MCF 10A (cell line): ENCODE results near the gene UBE3C. TPM values are rescaled to one million over a fixed set of nuclear protein-coding genes. Genes with fewer than 3 reads are reported as not detected.

ENCODE experiments used
- BruUV-seq: library from RNA; stranded (reverse); fragments of 400-500 nt; replicated peaks from 2 replicates; lab custom pipeline; 2021; lab: Mats Ljungman, UMichigan
- CTCF ChIA-PET: fragments of 300-600 bp; sonication (Branson Sonifier 250); formaldehyde crosslinking; extraction: SDS; loops from one replicate; lab custom pipeline; 2021; ENCODE audit warnings: antibody characterized with exemption, inconsistent platforms; lab: Yijun Ruan, JAX
- POLR2A ChIA-PET: fragments of 300-600, 350-650 bp; sonication (Branson Sonifier 250); formaldehyde crosslinking; extraction: SDS; loops from one replicate; lab custom pipeline; 2020; ENCODE audit warnings: antibody characterized with exemption, inconsistent platforms; lab: Yijun Ruan, JAX
- DNase-seq: peaks from one replicate; pipeline ENCODE4 v3.0.0-alpha.2; 2018; ENCODE audit not compliant: unreplicated experiment
- H3K27ac Mint-ChIP-seq: one replicate; pipeline ENCODE4 v1.8.0; 2022; ENCODE audit warnings: mild to moderate bottlenecking, low read depth, mixed read lengths; ENCODE audit not compliant: unreplicated experiment
- H3K27me3 Mint-ChIP-seq: one replicate; pipeline ENCODE4 v1.8.0; 2022; ENCODE audit warnings: mixed read lengths; ENCODE audit not compliant: insufficient read depth, unreplicated experiment
- H3K36me3 Mint-ChIP-seq: one replicate; pipeline ENCODE4 v1.8.0; 2022; ENCODE audit warnings: mild to moderate bottlenecking, moderate library complexity, mixed read lengths; ENCODE audit not compliant: insufficient read depth, unreplicated experiment
- H3K4me1 Mint-ChIP-seq: one replicate; pipeline ENCODE4 v1.8.0; 2022; ENCODE audit warnings: mixed read lengths; ENCODE audit not compliant: insufficient read depth, unreplicated experiment
- H3K4me3 Mint-ChIP-seq: one replicate; pipeline ENCODE4 v1.8.0; 2022; ENCODE audit warnings: mild to moderate bottlenecking, moderate library complexity, mixed read lengths; ENCODE audit not compliant: unreplicated experiment
- H3K9me3 Mint-ChIP-seq: one replicate; pipeline ENCODE4 v1.8.0; 2022; ENCODE audit warnings: mixed read lengths; ENCODE audit not compliant: unreplicated experiment
- CTCF ChIP-seq: fragments of 200-600 bp; IDR thresholded peaks from one replicate; pipeline ENCODE4 v1.8.0; 2022; ENCODE audit warnings: antibody characterized with exemption, mild to moderate bottlenecking; ENCODE audit not compliant: unreplicated experiment
- intact Hi-C: fragments of 100-400 bp; cut with micrococcal nuclease; formaldehyde crosslinking; loops from 2 replicates; pipeline ENCODE4 v1.14.1; 2022
- total RNA-seq: library from RNA; stranded (reverse); gene quantifications from 2 replicates; pipeline ENCODE4 v1.2.3, GENCODE V29; 2022

Gene UBE3C
- total RNA-seq, 1 experiment from 2014 or later, result 72.8 TPM

DNA sequence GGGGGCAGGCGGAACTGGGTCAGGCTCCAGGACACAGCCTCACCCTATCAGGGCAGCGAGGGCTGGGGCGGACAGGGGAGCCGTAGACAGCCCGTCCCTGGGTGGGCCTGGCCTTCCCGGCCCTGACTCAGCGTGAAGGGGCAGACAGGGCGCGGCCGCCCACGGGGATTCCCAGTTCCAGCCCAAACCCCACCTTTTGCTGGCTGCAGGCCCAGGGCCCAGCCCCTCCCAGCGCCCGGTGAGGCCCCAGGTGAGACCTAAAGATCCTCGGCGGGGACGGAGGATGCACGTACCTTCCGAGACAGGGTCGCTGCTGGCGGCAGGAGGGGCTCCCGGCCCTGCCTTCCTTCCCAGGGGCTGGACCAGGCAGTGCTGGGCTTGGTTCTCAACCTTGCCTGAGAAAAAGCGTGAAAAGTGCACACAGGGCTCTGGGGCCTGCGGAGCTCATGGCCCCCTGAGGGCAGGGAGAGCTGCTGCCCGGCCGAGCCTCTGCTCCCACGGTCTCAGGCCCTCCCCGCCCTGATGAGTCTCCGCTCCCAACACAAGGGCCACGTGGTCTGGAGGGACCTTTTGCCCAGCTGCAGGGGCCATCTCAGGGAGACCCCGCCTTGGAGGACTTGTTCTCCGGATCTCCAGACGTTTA lies 154.2 kb downstream of the UBE3C start:
- CTCF ChIA-PET, result interaction anchor here (0.6 to 1.8 kb wide), 4 partner anchors 9 to 524 kb away, joined by 4 to 9 read pairs (median 5); no protein-coding TSS in a partner anchor

DNA sequence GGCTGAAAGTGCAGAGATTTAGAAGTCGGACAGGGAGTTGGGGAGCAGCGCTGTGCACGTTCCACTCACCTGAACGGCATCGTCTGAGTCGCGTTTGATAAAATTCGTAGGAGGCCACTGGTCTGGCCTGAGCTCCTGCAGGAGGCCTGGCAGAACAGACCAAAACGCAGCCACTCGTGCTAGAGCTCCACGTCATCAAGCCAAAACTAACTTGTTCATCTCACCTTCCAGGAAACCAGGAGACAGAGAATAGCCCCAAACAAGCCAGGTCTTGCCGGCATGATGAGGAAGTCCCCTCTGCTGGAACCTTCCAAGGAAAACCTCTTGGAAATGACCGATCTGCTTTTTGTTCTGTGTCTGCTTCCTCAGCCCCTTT lies 154.7 kb downstream of the UBE3C start:
- no peak for TF ChIP-seq CTCF
- ChIA-PET POLR2A (interaction anchor here (0.9 to 3.3 kb wide), 6 partner anchors 10 to 52 kb away, joined by 3 to 31 read pairs (median 4); partner anchors contain the start of gene DNAJB6), CTCF (interaction anchor here (0.7 to 1.8 kb wide), 3 partner anchors 19 to 46 kb away, joined by 4 to 9 read pairs (median 5); no protein-coding TSS in a partner anchor)
- H3K36me3 Mint-ChIP-seq, result no peaks in the 10 kb centered on the region
- intact Hi-C loops, result no loop called here
- peak overlapping the region; percentile 84 for H3K27ac Mint-ChIP-seq
- no TSS peak for BruUV-seq
- H3K9me3 Mint-ChIP-seq, result no peaks in the 10 kb centered on the region
- peaks cover 25% of the 10 kb centered on the region for H3K4me1 Mint-ChIP-seq
- no peaks in the 10 kb centered on the region for H3K27me3 Mint-ChIP-seq
- DNase-seq, result peak; percentile 84
- H3K4me3 Mint-ChIP-seq, result no peak overlapping the region

More for the DNA sequence above, 154.2 kb downstream of the UBE3C start:
- Mint-ChIP-seq H3K4me3 (no peak overlapping the region), H3K4me1 (peaks cover 25% of the 10 kb centered on the region), H3K36me3 (no peaks in the 10 kb centered on the region), H3K9me3 (no peaks in the 10 kb centered on the region), H3K27ac (peak overlapping the region; percentile 84), H3K27me3 (no peaks in the 10 kb centered on the region)
- no TSS peak for BruUV-seq
- POLR2A ChIA-PET, result interaction anchor here (0.9 to 3.3 kb wide), 7 partner anchors 9 to 53 kb away, joined by 3 to 31 read pairs (median 5); partner anchors contain the start of gene DNAJB6
- intact Hi-C loops, result no loop called here
- DNase-seq, result peak; percentile 80
- TF ChIP-seq CTCF, result no peak

DNA sequence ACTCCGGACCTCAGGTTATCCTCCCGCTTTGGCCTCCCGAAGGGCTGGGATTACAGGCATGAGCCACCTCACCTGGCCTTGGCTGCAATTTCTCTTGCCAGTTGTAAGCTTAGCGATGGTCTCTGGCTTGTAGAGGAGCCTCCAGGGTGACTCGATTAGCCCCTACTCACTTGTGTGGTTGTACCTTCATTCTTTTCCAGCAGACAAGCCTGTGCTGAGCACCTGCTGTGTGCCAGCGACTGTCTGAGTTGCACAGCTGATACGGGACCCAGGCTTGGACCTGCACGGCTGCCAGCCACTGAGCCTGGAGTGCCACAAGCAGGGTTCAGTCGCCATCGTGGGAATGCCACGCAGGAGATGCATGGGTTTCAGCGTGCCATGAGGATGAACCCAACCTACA lies 156.0 kb downstream of the UBE3C start:
- Mint-ChIP-seq H3K9me3 (no peaks in the 10 kb centered on the region), H3K36me3 (no peaks in the 10 kb centered on the region), H3K27ac (no peak overlapping the region), H3K27me3 (no peaks in the 10 kb centered on the region), H3K4me3 (no peak overlapping the region), H3K4me1 (peaks cover 32% of the 10 kb centered on the region)
- no peak for TF ChIP-seq CTCF
- intact Hi-C loops, result no loop called here
- no peak for DNase-seq
- BruUV-seq, result no TSS peak
- ChIA-PET POLR2A (interaction anchor here (3.3 kb wide), 1 partner anchor 43 kb away, joined by 31 read pairs; the partner anchor contains the start of gene DNAJB6), CTCF (interaction anchor here (0.6 to 1.8 kb wide), 3 partner anchors 10 to 1524 kb away, joined by 3 to 9 read pairs (median 4); no protein-coding TSS in a partner anchor)

DNA sequence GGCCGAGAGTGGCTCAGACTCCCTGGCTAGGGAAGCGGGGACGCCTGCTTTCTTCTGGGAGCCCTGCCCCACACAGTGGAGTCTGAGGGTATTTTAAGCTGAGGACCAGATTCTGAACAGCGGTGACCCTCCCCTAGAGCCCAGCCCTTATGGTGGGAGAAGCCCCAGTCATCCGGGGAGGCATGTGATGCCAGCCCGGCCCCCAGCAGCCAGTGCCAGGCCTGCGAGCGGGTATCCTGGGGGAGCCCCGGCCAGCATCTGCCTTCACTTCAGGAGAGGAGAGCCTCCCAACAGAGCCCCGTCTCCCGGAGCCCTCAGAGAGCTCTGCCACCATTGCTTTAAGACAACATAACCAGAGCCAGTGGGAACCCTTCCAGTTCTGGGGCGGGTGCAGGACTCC lies 156.6 kb downstream of the UBE3C start:
- Mint-ChIP-seq H3K27me3 (no peaks in the 10 kb centered on the region), H3K4me1 (peaks cover 33% of the 10 kb centered on the region), H3K4me3 (no peak overlapping the region), H3K27ac (no peak overlapping the region), H3K36me3 (no peaks in the 10 kb centered on the region), H3K9me3 (no peaks in the 10 kb centered on the region)
- BruUV-seq, result no TSS peak
- CTCF ChIA-PET, result interaction anchor here (0.6 kb wide), 2 partner anchors 338 to 1525 kb away, joined by 3 to 4 read pairs; no protein-coding TSS in a partner anchor
- DNase-seq, result no peak
- intact Hi-C loops, result no loop called here
- POLR2A ChIA-PET, result no interaction called here
- no peak for TF ChIP-seq CTCF
